ENCODE measurements around the gene GPR68.

GRCh38 chr14:91235841-91236240 lies 8.7 kb downstream of the GPR68 start:
- TF ChIP-seq CTCF (tag by site-specific recombination; IDR thresholded peaks at IDR 0.05) (no peak), ZNF398 (tag by site-specific recombination; IDR thresholded peaks at IDR 0.05) (no peak), KLF9 (tag by site-specific recombination; IDR thresholded peaks at IDR 0.05; ENCODE audit: low read depth) (no peak), ZNF416 (tag by site-specific recombination; IDR thresholded peaks at IDR 0.05) (no peak)
